IPS-15b (cell line): ENCODE results near the gene GRIA3.

Experiments
- H3K27me3 ChIP-seq: one replicate; pipeline ENCODE4 v1.6.1; 2013; ENCODE audit warnings: low read length; ENCODE audit not compliant: control insufficient read depth, insufficient read depth
- H3K36me3 ChIP-seq: one replicate; pipeline ENCODE4 v1.6.1; 2013; ENCODE audit warnings: low read length; ENCODE audit not compliant: control insufficient read depth, insufficient read depth
- H3K4me1 ChIP-seq: one replicate; pipeline ENCODE4 v1.6.1; 2013; ENCODE audit warnings: mild to moderate bottlenecking, low read length; ENCODE audit not compliant: control insufficient read depth, insufficient read depth
- H3K4me3 ChIP-seq: one replicate; pipeline ENCODE4 v1.5.1; 2013; ENCODE audit warnings: low read depth, low read length
- H3K9ac ChIP-seq: one replicate; pipeline ENCODE4 v1.6.1; 2013; ENCODE audit warnings: low read depth, mild to moderate bottlenecking, low read length
- H3K9me3 ChIP-seq: one replicate; pipeline ENCODE4 v1.6.1; 2013; ENCODE audit warnings: mild to moderate bottlenecking, low read length; ENCODE audit not compliant: control insufficient read depth, insufficient read depth

The GRIA3 gene

GRCh38 chrX:123324625-123325024 lies 140.5 kb downstream of the GRIA3 start:
- Histone ChIP-seq H3K27me3 (no peaks in the 10 kb centered on the region), H3K4me1 (peaks cover 11% of the 10 kb centered on the region), H3K9ac (no peak overlapping the region), H3K9me3 (no peaks in the 10 kb centered on the region), H3K4me3 (no peak overlapping the region), H3K36me3 (no peaks in the 10 kb centered on the region)

GRCh38 chrX:123330229-123330942 lies 146.3 kb downstream of the GRIA3 start:
- H3K9me3 ChIP-seq = no peaks in the 10 kb centered on the region
- H3K4me1 ChIP-seq = no peaks in the 10 kb centered on the region
- H3K27me3 ChIP-seq = no peaks in the 10 kb centered on the region
- no peaks in the 10 kb centered on the region for H3K36me3 ChIP-seq
- H3K9ac ChIP-seq = no peak overlapping the region
- H3K4me3 ChIP-seq = no peak overlapping the region

GRCh38 chrX:123331349-123331748 lies 147.3 kb downstream of the GRIA3 start:
- Histone ChIP-seq H3K9ac (no peak overlapping the region), H3K4me1 (no peaks in the 10 kb centered on the region)

GRCh38 chrX:123331859-123332258 lies 147.8 kb downstream of the GRIA3 start:
- Histone ChIP-seq H3K9ac (no peak overlapping the region), H3K36me3 (no peaks in the 10 kb centered on the region), H3K27me3 (no peaks in the 10 kb centered on the region), H3K4me3 (no peak overlapping the region), H3K4me1 (no peaks in the 10 kb centered on the region), H3K9me3 (no peaks in the 10 kb centered on the region)

More at GRCh38 chrX:123331349-123331748, 147.3 kb downstream of the GRIA3 start:
- no peak overlapping the region for H3K4me3 ChIP-seq
- no peaks in the 10 kb centered on the region for H3K27me3 ChIP-seq
- H3K9me3 ChIP-seq = no peaks in the 10 kb centered on the region
- H3K36me3 ChIP-seq = no peaks in the 10 kb centered on the region

- Histone ChIP-seq H3K27me3 (no peaks in the 10 kb centered on the region), H3K4me1 (peaks cover 2% of the 10 kb centered on the region), H3K9ac (no peak overlapping the region), H3K36me3 (no peaks in the 10 kb centered on the region), H3K4me3 (no peak overlapping the region), H3K9me3 (no peaks in the 10 kb centered on the region)
These were observed 152.6 kb downstream of the GRIA3 start for GRCh38 chrX:123336666-123337065.

GRCh38 chrX:123337886-123338639 lies 154.0 kb downstream of the GRIA3 start:
- Histone ChIP-seq H3K27me3 (no peaks in the 10 kb centered on the region), H3K36me3 (no peaks in the 10 kb centered on the region), H3K9ac (no peak overlapping the region), H3K4me3 (no peak overlapping the region), H3K4me1 (peaks cover 2% of the 10 kb centered on the region), H3K9me3 (no peaks in the 10 kb centered on the region)

GRCh38 chrX:123339221-123339905 lies 155.3 kb downstream of the GRIA3 start:
- Histone ChIP-seq H3K36me3 (no peaks in the 10 kb centered on the region), H3K4me3 (no peak overlapping the region), H3K9ac (no peak overlapping the region), H3K9me3 (no peaks in the 10 kb centered on the region), H3K27me3 (no peaks in the 10 kb centered on the region), H3K4me1 (peaks cover 2% of the 10 kb centered on the region)

- Histone ChIP-seq H3K4me3 (no peak overlapping the region), H3K36me3 (no peaks in the 10 kb centered on the region), H3K9ac (no peak overlapping the region), H3K9me3 (no peaks in the 10 kb centered on the region), H3K4me1 (peaks cover 2% of the 10 kb centered on the region), H3K27me3 (no peaks in the 10 kb centered on the region)
These were observed 156.6 kb downstream of the GRIA3 start for GRCh38 chrX:123340696-123341095.

- H3K4me1 ChIP-seq = peaks cover 6% of the 10 kb centered on the region
- H3K27me3 ChIP-seq = no peaks in the 10 kb centered on the region
These were observed 164.4 kb downstream of the GRIA3 start for GRCh38 chrX:123348468-123348867.

GRCh38 chrX:123350226-123350625 lies 166.1 kb downstream of the GRIA3 start:
- no peaks in the 10 kb centered on the region for H3K36me3 ChIP-seq
- H3K27me3 ChIP-seq = no peaks in the 10 kb centered on the region
- H3K4me3 ChIP-seq = no peak overlapping the region
- H3K9me3 ChIP-seq = no peaks in the 10 kb centered on the region
- peaks cover 6% of the 10 kb centered on the region for H3K4me1 ChIP-seq
- H3K9ac ChIP-seq = no peak overlapping the region

More at GRCh38 chrX:123348468-123348867, 164.4 kb downstream of the GRIA3 start:
- Histone ChIP-seq H3K9ac (no peak overlapping the region), H3K4me3 (no peak overlapping the region), H3K9me3 (no peaks in the 10 kb centered on the region), H3K36me3 (no peaks in the 10 kb centered on the region)

- Histone ChIP-seq H3K9me3 (no peaks in the 10 kb centered on the region), H3K27me3 (no peaks in the 10 kb centered on the region), H3K4me3 (no peak overlapping the region), H3K36me3 (no peaks in the 10 kb centered on the region), H3K9ac (no peak overlapping the region), H3K4me1 (no peaks in the 10 kb centered on the region)
These were observed 173.9 kb downstream of the GRIA3 start for GRCh38 chrX:123357941-123358340.
